HEK293T (cell line): ENCODE results near the gene CELF4.

Experiments
- ARNT ChIP-seq: fragments of 450-650 bp; IDR thresholded peaks from 2 replicates; pipeline ENCODE4 v1.6.1; 2017; ENCODE audit warnings: mild to moderate bottlenecking
- BHLHE40 ChIP-seq: fragments of 450-650 bp; IDR thresholded peaks from 2 replicates; pipeline ENCODE4 v1.6.1; 2016; ENCODE audit warnings: mild to moderate bottlenecking, moderate library complexity, borderline replicate concordance
- CTBP1 ChIP-seq: fragments of 450-650 bp; IDR thresholded peaks from 2 replicates; pipeline ENCODE4 v1.6.1; 2016; ENCODE audit warnings: borderline replicate concordance
- FOXM1 ChIP-seq: fragments of 450-650 bp; IDR thresholded peaks from 2 replicates; pipeline ENCODE4 v1.6.1; 2017; ENCODE audit warnings: mild to moderate bottlenecking, borderline replicate concordance
- NFRKB ChIP-seq: fragments of 450-650 bp; IDR thresholded peaks from 2 replicates; pipeline ENCODE4 v1.6.1; 2016; ENCODE audit warnings: mild to moderate bottlenecking, moderate library complexity
- PKNOX1 ChIP-seq: fragments of 450-650 bp; IDR thresholded peaks from 2 replicates; pipeline ENCODE4 v1.6.1; 2016
- SP1 ChIP-seq: fragments of 450-650 bp; IDR thresholded peaks from 2 replicates; pipeline ENCODE4 v1.6.1; 2017
- SUZ12 ChIP-seq: fragments of 450-650 bp; IDR thresholded peaks from 2 replicates; pipeline ENCODE4 v1.6.1; 2016; ENCODE audit warnings: mild to moderate bottlenecking

GRCh38 chr18:37414816-37415215, 150.8 kb downstream of the CELF4 start:
- TF ChIP-seq SP1 (no peak), PKNOX1 (no peak), BHLHE40 (no peak), NFRKB (no peak), CTBP1 (no peak), ARNT (no peak), SUZ12 (no peak), FOXM1 (no peak)
